HG02884 (cell line): Measurements from ENCODE around the gene EHMT1.

Experiments
- ATAC-seq: cut with Tn5 transposase; IDR thresholded peaks from one replicate; pipeline ENCODE4 v1.9.1; 2021; ENCODE audit warnings: mild to moderate bottlenecking, moderate library complexity; ENCODE audit not compliant: unreplicated experiment

Gene EHMT1

GRCh38 chr9:137691646-137692351, 73.0 kb downstream of the EHMT1 start:
- ATAC-seq, result no peak

- no peak for ATAC-seq
Measured at GRCh38 chr9:137694236-137694959, 75.6 kb downstream of the EHMT1 start.

- ATAC-seq, result no peak
Measured at GRCh38 chr9:137694962-137695875, 76.4 kb downstream of the EHMT1 start.

- ATAC-seq, result no peak
Measured at GRCh38 chr9:137696136-137696925, 77.5 kb downstream of the EHMT1 start.

- ATAC-seq, result no peak
Measured at GRCh38 chr9:137697193-137697592, 78.4 kb downstream of the EHMT1 start.

- ATAC-seq, result no peak
Measured at GRCh38 chr9:137697832-137698231, 79.0 kb downstream of the EHMT1 start.

GRCh38 chr9:137700911-137701310, 82.1 kb downstream of the EHMT1 start:
- no peak for ATAC-seq

GRCh38 chr9:137702615-137703379, 84.0 kb downstream of the EHMT1 start:
- no peak for ATAC-seq

GRCh38 chr9:137703842-137704508, 85.2 kb downstream of the EHMT1 start:
- no peak for ATAC-seq

GRCh38 chr9:137705443-137705863, 86.6 kb downstream of the EHMT1 start:
- ATAC-seq, result no peak

GRCh38 chr9:137705906-137706305, 87.1 kb downstream of the EHMT1 start:
- no peak for ATAC-seq

- no peak for ATAC-seq
Measured at GRCh38 chr9:137707361-137707760, 88.6 kb downstream of the EHMT1 start.

GRCh38 chr9:137708590-137709284, 89.9 kb downstream of the EHMT1 start:
- no peak for ATAC-seq

GRCh38 chr9:137709411-137710101, 90.8 kb downstream of the EHMT1 start:
- no peak for ATAC-seq

GRCh38 chr9:137710704-137711103, 91.9 kb downstream of the EHMT1 start:
- ATAC-seq, result no peak

GRCh38 chr9:137711678-137712105, 92.9 kb downstream of the EHMT1 start:
- ATAC-seq, result no peak

- no peak for ATAC-seq
Measured at GRCh38 chr9:137715321-137715720, 96.5 kb downstream of the EHMT1 start.
